Measurements from ENCODE around the gene SYDE2.
"Not testable (repeated sequence)": the region's sequence is repeated elsewhere in the genome, so short reads cannot be mapped to it uniquely, and the experiment has no call there.

SYDE2 gene

GRCh38 chr1:85198864-85199263, 2.0 kb downstream of the SYDE2 start:
- peak overlapping the region; percentile 89 to 96 (median 93) for H3K4me3 Mint-ChIP-seq
- H3K36me3 Mint-ChIP-seq (ENCODE audit: low read depth): no peaks in the 10 kb centered on the region
- H3K27me3 Mint-ChIP-seq (ENCODE audit: low read depth): peaks cover 31% of the 10 kb centered on the region
- peaks cover 33% of the 10 kb centered on the region for H3K4me1 Mint-ChIP-seq
- TF ChIP-seq CTCF (IDR thresholded peaks at IDR 0.05; ENCODE audit: unreplicated experiment in 3 of 3): no peak
- H3K27ac Mint-ChIP-seq: peak overlapping the region in 1 of 3 experiments; percentile 26
- no peaks in the 10 kb centered on the region for H3K9me3 Mint-ChIP-seq

- no peaks in the 10 kb centered on the region for H3K36me3 Mint-ChIP-seq (ENCODE audit: low read depth)
- no peak for TF ChIP-seq CTCF (IDR thresholded peaks at IDR 0.05; ENCODE audit: unreplicated experiment in 3 of 3)
- H3K27ac Mint-ChIP-seq: no peak overlapping the region
- peak overlapping the region; percentile 30 to 54 (median 48) for H3K4me3 Mint-ChIP-seq
- no peaks in the 10 kb centered on the region for H3K9me3 Mint-ChIP-seq
- H3K4me1 Mint-ChIP-seq: peaks cover 28% of the 10 kb centered on the region
- peaks cover 21% of the 10 kb centered on the region for H3K27me3 Mint-ChIP-seq (ENCODE audit: low read depth)
Observed at GRCh38 chr1:85196358-85196757, 4.5 kb downstream of the SYDE2 start.

- Mint-ChIP-seq H3K36me3 (ENCODE audit: low read depth) (no peaks in the 10 kb centered on the region), H3K27ac (no peak overlapping the region), H3K4me3 (no peak overlapping the region), H3K9me3 (no peaks in the 10 kb centered on the region), H3K27me3 (ENCODE audit: low read depth) (peaks cover 21% of the 10 kb centered on the region), H3K4me1 (peaks cover 31% of the 10 kb centered on the region)
- TF ChIP-seq CTCF (IDR thresholded peaks at IDR 0.05; ENCODE audit: unreplicated experiment in 3 of 3): no peak
Observed at GRCh38 chr1:85195703-85196102, 5.1 kb downstream of the SYDE2 start.

GRCh38 chr1:85192129-85192528, 8.7 kb downstream of the SYDE2 start:
- H3K27ac Mint-ChIP-seq; H3K27me3 Mint-ChIP-seq (ENCODE audit: low read depth); H3K4me1 Mint-ChIP-seq; H3K4me3 Mint-ChIP-seq; H3K9me3 Mint-ChIP-seq: not testable (repeated sequence)
- peaks cover 15% of the 10 kb centered on the region for H3K36me3 Mint-ChIP-seq (ENCODE audit: low read depth)

- Mint-ChIP-seq H3K27ac (no peak overlapping the region), H3K4me3 (no peak overlapping the region), H3K27me3 (ENCODE audit: low read depth) (no peaks in the 10 kb centered on the region), H3K9me3 (peaks cover 7% of the 10 kb centered on the region), H3K4me1 (peaks cover 3% of the 10 kb centered on the region), H3K36me3 (ENCODE audit: low read depth) (peaks cover 19% of the 10 kb centered on the region)
- TF ChIP-seq CTCF (IDR thresholded peaks at IDR 0.05; ENCODE audit: unreplicated experiment in 3 of 3): no peak
Observed at GRCh38 chr1:85189120-85189519, 11.7 kb downstream of the SYDE2 start.

- Mint-ChIP-seq H3K36me3 (ENCODE audit: low read depth) (peaks cover 19% of the 10 kb centered on the region), H3K27me3 (ENCODE audit: low read depth) (no peaks in the 10 kb centered on the region), H3K9me3 (peaks cover 7% of the 10 kb centered on the region), H3K4me1 (peaks cover 3% of the 10 kb centered on the region), H3K4me3 (no peak overlapping the region), H3K27ac (no peak overlapping the region)
- TF ChIP-seq CTCF (IDR thresholded peaks at IDR 0.05; ENCODE audit: unreplicated experiment in 3 of 3): no peak
Observed at GRCh38 chr1:85188530-85188929, 12.3 kb downstream of the SYDE2 start.

GRCh38 chr1:85187021-85187420, 13.8 kb downstream of the SYDE2 start:
- H3K9me3 Mint-ChIP-seq; H3K4me1 Mint-ChIP-seq; H3K27me3 Mint-ChIP-seq (ENCODE audit: low read depth); H3K4me3 Mint-ChIP-seq; H3K27ac Mint-ChIP-seq: not testable (repeated sequence)
- peaks cover 28% of the 10 kb centered on the region for H3K36me3 Mint-ChIP-seq (ENCODE audit: low read depth)

Data from nephron (organoid).